Loucy (cell line): Measurements from ENCODE around the gene PLBD1.

Experiments
- EZH2phosphoT487 ChIP-seq: fragments of 200-600 bp; IDR thresholded peaks from 2 replicates; pipeline ENCODE4 v1.6.1; 2018; ENCODE audit warnings: antibody characterized with exemption, mild to moderate bottlenecking, moderate library complexity, borderline replicate concordance
- TF ChIP-seq, protein P1 (sequence below): fragments of 200-600 bp; sonication (generic); conservative IDR thresholded peaks from 2 replicates; pipeline ENCODE4 v1.5.1; 2014; ENCODE audit warnings: mild to moderate bottlenecking, antibody characterized with exemption, low read length

DNA sequence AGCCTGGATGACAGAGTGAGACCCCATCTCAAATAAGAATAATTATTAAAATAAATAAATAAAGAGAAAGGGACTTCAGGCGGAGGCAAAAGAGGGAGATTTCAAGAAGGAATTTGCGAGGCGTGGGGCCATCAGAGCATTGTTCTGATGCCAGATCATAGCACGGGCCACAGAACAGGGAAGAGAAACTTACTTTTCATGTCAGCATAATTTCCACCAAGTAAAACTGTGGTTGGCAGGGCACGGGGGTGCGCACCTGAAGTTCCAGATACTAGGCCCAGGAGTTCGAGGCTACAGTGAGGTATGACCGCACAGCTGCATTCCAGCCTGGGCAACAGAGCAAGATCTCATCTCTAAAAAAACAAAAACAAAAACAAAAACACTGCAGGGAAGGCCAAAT, 11.0 kb upstream of the PLBD1 start:
- TF ChIP-seq, protein P1, sequence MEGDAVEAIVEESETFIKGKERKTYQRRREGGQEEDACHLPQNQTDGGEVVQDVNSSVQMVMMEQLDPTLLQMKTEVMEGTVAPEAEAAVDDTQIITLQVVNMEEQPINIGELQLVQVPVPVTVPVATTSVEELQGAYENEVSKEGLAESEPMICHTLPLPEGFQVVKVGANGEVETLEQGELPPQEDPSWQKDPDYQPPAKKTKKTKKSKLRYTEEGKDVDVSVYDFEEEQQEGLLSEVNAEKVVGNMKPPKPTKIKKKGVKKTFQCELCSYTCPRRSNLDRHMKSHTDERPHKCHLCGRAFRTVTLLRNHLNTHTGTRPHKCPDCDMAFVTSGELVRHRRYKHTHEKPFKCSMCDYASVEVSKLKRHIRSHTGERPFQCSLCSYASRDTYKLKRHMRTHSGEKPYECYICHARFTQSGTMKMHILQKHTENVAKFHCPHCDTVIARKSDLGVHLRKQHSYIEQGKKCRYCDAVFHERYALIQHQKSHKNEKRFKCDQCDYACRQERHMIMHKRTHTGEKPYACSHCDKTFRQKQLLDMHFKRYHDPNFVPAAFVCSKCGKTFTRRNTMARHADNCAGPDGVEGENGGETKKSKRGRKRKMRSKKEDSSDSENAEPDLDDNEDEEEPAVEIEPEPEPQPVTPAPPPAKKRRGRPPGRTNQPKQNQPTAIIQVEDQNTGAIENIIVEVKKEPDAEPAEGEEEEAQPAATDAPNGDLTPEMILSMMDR: no peak
- no peak for TF ChIP-seq EZH2phosphoT487
